Stimulated activated CD4-positive, alpha-beta T cell treated with anti-CD3 and anti-CD28 coated beads, Interleukin-12 subunit alpha, Interleukin-12 subunit beta, amount 100 ng/mL, for 24 hours (primary cell): Measurements from ENCODE around the gene ANKRD34A.
A peak's percentile ranks its signal among the peaks of the same experiment; 100 is the strongest.
"Not testable (repeated sequence)": the region's sequence is repeated elsewhere in the genome, so short reads cannot be mapped to it uniquely, and the experiment has no call there.

Experiments
- DNase-seq, 2 experiments: peaks; one replicate each; pipeline ENCODE4 v3.0.0-alpha.2; 2020; ENCODE audit warnings: low read depth in 2 of 2

Gene ANKRD34A

GRCh38 chr1:145946477-145946986, 17.8 kb downstream of the ANKRD34A start:
- DNase-seq: no peak

GRCh38 chr1:145944532-145944931, 19.8 kb downstream of the ANKRD34A start:
- DNase-seq: no peak

GRCh38 chr1:145942871-145943270, 21.5 kb downstream of the ANKRD34A start:
- no peak for DNase-seq

GRCh38 chr1:145942405-145942804, 22.0 kb downstream of the ANKRD34A start:
- DNase-seq: no peak

GRCh38 chr1:145937436-145937835, 26.9 kb downstream of the ANKRD34A start:
- no peak for DNase-seq

- no peak for DNase-seq
Observed at GRCh38 chr1:145936247-145936646, 28.1 kb downstream of the ANKRD34A start.

- DNase-seq: no peak
Observed at GRCh38 chr1:145935708-145936107, 28.7 kb downstream of the ANKRD34A start.

- not testable (repeated sequence) for DNase-seq
Observed at GRCh38 chr1:145932522-145933009, 31.8 kb downstream of the ANKRD34A start.

GRCh38 chr1:145927916-145928643, 36.3 kb downstream of the ANKRD34A start:
- no peak for DNase-seq

GRCh38 chr1:145927063-145927886, 37.1 kb downstream of the ANKRD34A start, which contains the start of gene RBM8A:
RBM8A (minus strand) TSS chr1:145927484; CDS start chr1:145927426, 58 bp downstream.
- DNase-seq: peak; percentile 88 to 91

- DNase-seq: peak in 1 of 2 experiments; percentile 35
Observed at GRCh38 chr1:145926686-145927062, 37.7 kb downstream of the ANKRD34A start.

GRCh38 chr1:145922266-145922665, 42.1 kb downstream of the ANKRD34A start:
- DNase-seq: no peak

- not testable (repeated sequence) for DNase-seq
Observed at GRCh38 chr1:145920297-145920696, 44.1 kb downstream of the ANKRD34A start.

GRCh38 chr1:145918992-145919939, 45.1 kb downstream of the ANKRD34A start:
- no peak for DNase-seq

GRCh38 chr1:145918144-145918991, 46.0 kb downstream of the ANKRD34A start, which contains the start of gene PEX11B:
PEX11B (minus strand) TSS chr1:145918717; CDS start chr1:145918688, 29 bp downstream.
- peak; percentile 84 to 92 for DNase-seq

GRCh38 chr1:145917595-145917994, 46.8 kb downstream of the ANKRD34A start:
- DNase-seq: no peak

GRCh38 chr1:145916745-145917144, 47.6 kb downstream of the ANKRD34A start:
- DNase-seq: no peak

- no peak for DNase-seq
Observed at GRCh38 chr1:145912128-145912641, 52.2 kb downstream of the ANKRD34A start.
